GM18498 (cell line): ENCODE measurements around the gene NR3C2.
A peak's percentile ranks its signal among the peaks of the same experiment; 100 is the strongest.
"Not testable (repeated sequence)": the region's sequence is repeated elsewhere in the genome, so short reads cannot be mapped to it uniquely, and the experiment has no call there.

Source experiments
- ATAC-seq: cut with Tn5 transposase; IDR thresholded peaks from one replicate; pipeline ENCODE4 v1.9.1; 2021; ENCODE audit warnings: mild to moderate bottlenecking, moderate library complexity; ENCODE audit not compliant: unreplicated experiment

NR3C2 gene

GRCh38 chr4:148182230-148182911, 259.8 kb downstream of the NR3C2 start:
- ATAC-seq, result no peak

DNA sequence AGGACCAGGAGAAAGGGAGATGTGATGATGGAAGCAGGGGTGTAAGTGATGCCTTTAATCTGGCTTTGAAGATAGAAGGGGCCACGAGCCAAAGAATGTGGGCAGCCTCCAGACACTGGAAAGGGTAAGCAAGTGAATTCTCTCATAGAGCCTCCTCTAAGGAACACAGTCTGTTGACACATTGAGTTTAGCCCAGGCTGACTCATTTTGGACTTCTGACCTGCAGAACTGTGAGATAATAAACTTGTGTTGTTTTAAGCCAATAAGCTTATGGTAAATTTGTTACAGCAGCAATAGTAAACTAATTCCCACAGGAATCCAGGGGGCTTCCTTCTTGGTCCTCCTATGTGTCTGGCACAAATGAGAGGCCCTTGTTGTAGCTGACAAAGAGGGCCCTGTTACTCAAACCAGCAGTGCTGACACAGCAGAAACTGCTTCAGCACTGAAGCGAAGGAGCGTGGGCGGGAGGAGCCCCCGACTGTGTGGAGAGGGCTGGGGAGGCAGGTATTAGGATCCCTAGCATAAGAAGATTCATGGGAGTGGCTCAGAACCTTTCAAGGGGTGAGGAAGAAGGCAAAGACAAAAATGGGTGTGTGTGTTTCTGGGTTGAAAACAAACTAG, 268.7 kb downstream of the NR3C2 start:
- no peak for ATAC-seq

GRCh38 chr4:148171596-148171995, 270.6 kb downstream of the NR3C2 start:
- ATAC-seq, result no peak

GRCh38 chr4:148170408-148171365, 271.5 kb downstream of the NR3C2 start:
- no peak for ATAC-seq

GRCh38 chr4:148166132-148166591, 276.1 kb downstream of the NR3C2 start:
- no peak for ATAC-seq

DNA sequence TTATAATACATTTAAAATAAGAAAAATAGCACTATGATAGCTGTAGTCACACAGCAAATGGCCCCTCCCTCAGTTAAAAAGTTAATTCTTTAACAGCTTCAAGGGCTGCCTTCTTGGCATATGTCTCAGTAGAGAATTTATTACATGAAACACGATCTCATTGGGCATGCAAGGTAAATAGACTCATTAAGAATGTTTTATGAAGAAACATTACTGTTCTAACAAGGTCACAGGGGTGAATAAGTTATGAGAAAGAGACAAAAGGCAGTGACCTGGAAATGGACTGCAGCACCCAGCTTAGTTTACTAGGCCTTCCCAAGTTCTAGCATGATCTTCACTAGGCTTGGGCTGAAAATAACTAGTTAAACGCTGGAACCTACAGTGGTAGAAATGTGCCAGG, 277.7 kb downstream of the NR3C2 start:
- ATAC-seq, result no peak

- no peak for ATAC-seq
Measured at GRCh38 chr4:148162991-148163390, 279.2 kb downstream of the NR3C2 start.

DNA sequence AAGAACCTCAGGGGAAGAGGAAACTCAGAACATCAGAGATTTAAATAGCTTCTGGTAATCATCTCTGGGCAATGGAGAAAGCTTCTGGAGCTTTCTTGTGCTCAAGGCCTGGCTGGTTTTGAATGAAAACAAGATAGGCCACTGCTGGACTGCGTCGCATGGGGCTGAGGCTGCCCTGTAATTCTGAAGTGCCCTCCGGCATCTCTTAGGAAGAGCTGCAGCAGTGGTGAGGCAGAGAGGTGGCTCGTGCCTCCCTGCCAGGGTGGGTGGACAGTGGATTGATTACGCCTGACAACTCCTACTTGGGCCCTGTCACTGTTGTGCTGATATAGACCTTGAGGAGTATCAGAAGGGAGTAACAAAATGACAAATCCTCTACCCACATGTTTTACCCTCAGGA, 279.7 kb downstream of the NR3C2 start:
- ATAC-seq, result no peak

- ATAC-seq, result no peak
Measured at GRCh38 chr4:148161601-148162000, 280.6 kb downstream of the NR3C2 start.

GRCh38 chr4:148159793-148160192, 282.4 kb downstream of the NR3C2 start:
- no peak for ATAC-seq

- no peak for ATAC-seq
Measured at GRCh38 chr4:148154769-148155168, 287.4 kb downstream of the NR3C2 start.

GRCh38 chr4:148152868-148153625, 289.2 kb downstream of the NR3C2 start:
- no peak for ATAC-seq

- ATAC-seq, result no peak
Measured at GRCh38 chr4:148151806-148152205, 290.4 kb downstream of the NR3C2 start.

DNA sequence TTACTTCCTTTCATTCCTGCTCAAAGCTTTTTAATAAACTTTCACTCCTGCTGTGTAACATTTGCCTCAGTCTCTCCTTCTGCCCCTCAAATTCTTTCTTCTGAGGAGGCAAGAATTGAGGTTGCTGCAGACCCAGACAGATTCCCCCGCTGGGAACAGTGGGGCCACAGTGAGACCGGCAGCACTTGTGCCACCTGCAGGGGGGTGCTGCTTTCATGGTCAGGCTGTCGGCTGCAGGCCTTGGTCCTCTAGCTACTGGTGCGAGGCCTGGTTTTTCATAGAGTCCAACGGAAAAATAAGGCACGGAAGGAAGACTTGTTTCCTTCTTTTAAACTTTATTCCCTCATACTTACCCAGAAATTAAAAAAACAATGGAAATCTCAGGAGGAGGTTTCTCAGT, 296.7 kb downstream of the NR3C2 start:
- no peak for ATAC-seq

GRCh38 chr4:148143174-148143573, 299.0 kb downstream of the NR3C2 start:
- no peak for ATAC-seq

DNA sequence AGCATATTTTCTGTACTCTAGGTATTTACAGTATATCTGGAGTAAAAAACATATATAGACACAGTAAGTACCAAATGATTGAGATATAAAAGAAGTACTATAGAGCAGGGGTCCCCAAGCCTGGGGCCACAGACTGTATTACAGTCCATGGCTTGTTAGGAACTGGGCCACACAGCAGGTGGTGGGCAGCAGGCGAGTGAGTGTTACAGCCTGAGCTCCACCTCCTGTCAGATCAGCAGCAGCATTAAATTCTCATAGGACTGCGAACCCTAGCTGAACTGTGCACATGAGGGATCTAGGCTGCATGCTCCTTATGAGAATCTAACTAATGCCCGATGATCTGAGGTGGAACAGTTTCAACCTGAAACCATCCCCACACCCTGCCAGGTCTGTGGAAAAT, 300.7 kb downstream of the NR3C2 start:
- no peak for ATAC-seq

DNA sequence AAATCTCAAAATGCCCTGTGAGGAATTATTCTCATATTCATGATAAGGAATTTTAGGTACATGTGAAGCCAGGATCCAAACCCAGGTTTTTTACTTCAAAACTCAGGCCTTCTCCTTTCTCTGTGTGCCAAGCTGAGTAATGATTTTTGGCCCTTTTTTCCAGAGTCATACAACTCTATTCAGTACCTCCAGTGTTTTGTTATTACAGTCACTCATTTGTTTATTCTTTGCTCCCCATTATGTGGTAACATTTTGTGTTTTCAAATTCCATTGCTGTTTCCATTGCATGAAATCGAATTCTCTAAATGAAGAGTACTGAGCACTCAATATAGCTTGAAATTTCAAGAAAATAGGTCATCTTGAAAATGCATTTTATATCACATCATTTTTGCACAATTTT, 315.4 kb downstream of the NR3C2 start:
- ATAC-seq, result no peak

DNA sequence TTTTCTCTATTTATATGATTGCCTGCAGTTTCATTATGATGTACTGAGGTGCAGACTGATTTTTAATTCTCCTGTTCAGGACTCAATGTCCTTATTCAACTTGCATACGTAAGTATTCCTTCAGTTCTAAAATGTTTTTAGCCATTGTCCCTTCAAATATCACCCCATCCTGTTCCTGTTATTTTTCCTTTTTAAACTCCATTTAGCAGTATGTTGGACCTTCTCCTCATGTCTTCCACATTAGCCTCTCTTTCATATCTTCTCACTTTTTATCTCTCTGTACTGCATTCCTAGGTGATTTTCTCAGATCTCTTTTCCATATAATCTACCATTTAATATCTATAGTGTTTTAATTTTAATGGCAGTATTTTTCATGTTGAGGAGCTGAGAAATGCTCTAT, 317.7 kb downstream of the NR3C2 start:
- no peak for ATAC-seq

GRCh38 chr4:148123161-148123560, 319.1 kb downstream of the NR3C2 start:
- not testable (repeated sequence) for ATAC-seq

GRCh38 chr4:148120216-148120615, 322.0 kb downstream of the NR3C2 start:
- no peak for ATAC-seq

- ATAC-seq, result peak; percentile 48
Measured at GRCh38 chr4:148118633-148119032, 323.6 kb downstream of the NR3C2 start.
